ENCODE data around the gene ERVV-1. TPM values are rescaled to one million over a fixed set of nuclear protein-coding genes. Genes with fewer than 3 reads are reported as not detected.

ERVV-1 gene
- total RNA-seq, 3 donors from 2014 or later: not detected

GRCh38 chr19:52990759-52991418 is 22.8 kb upstream of the ERVV-1 start:
- Histone ChIP-seq H3K9me3 (peaks cover 19% of the 10 kb centered on the region), H3K4me1 (ENCODE audit: low read depth) (peaks cover 4% of the 10 kb centered on the region), H3K4me3 (no peak overlapping the region), H3K36me3 (ENCODE audit: low read depth) (no peaks in the 10 kb centered on the region)
- DNase-seq: peak in 1 of 3 donors; percentile 7
- TF ChIP-seq CTCF (IDR thresholded peaks at IDR 0.05): no peak
- ATAC-seq: no peak
- intact Hi-C loops (cut with DNase I, micrococcal nuclease): no loop called here

DNA sequence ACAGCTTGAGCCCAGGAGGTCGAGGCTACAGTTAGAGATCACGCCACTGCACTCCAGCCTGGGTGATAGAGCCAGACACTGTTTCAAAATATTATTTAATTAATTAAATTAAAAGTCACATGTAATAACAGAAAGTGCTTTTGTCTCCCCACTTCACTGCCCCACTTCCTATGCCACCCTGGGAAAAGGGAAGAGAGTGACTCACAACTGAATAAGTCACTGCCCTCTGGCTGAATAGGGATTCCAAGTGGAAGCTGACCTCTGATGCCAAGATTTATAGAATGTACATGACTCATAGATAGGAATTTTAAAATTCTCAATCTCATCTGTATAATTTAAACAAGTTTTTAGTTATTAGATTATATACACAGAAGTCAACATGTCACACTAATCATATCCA is 22.2 kb upstream of the ERVV-1 start:
- H3K4me3 ChIP-seq: no peak overlapping the region
- intact Hi-C loops (cut with DNase I, micrococcal nuclease): no loop called here
- peaks cover 16% of the 10 kb centered on the region for H3K9me3 ChIP-seq
- DNase-seq (no peak), ATAC-seq (no peak)
- no peak for TF ChIP-seq CTCF (IDR thresholded peaks at IDR 0.05)
- peaks cover 4% of the 10 kb centered on the region for H3K4me1 ChIP-seq (ENCODE audit: low read depth)
- H3K36me3 ChIP-seq (ENCODE audit: low read depth): no peaks in the 10 kb centered on the region

DNA sequence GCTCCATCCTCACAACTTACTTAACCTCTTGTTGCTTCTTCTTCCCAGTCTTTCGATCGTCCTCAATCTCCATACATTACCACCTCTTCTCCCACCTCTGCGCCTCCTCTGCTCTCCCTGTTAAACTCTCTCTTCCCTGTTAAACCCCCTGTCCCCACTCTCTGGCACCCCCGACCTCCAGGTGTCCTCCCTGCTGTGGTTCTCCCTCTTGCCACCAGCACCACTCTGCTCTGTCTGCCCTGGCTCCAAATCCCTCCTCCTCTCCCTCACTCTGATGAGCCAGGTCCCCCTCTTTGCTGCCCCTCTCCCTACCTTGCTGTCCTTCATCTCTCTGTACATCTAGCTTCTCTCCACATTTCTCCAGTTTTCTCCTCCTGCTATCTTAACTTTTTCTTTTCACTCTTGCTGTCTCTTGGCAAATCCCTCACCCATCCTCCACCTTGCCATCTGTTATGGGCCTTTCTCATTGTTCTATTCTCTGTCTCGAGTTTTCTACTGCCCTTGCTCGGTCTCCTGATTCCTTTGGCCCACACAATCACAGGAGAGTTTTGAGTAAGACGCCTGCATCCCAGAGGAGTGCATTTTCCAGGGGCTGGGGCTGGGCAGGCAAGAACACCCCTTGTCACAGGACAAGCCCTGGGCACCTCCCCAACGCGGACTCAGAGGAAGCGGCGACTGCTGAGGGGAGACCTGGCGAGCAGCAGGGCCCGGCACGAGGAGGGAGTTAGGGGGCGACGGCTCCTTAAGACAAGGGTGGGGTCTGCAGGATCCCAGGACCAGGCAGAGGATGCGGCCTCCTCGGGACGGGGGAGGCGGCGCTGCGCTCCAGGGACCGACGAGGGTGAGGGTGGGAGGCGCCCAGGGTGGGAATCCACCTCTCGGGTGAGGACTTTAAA is 21.4 kb upstream of the ERVV-1 start:
- no peak for TF ChIP-seq CTCF (IDR thresholded peaks at IDR 0.05)
- Histone ChIP-seq H3K4me3 (peak overlapping the region; percentile 15), H3K9me3 (peaks cover 11% of the 10 kb centered on the region), H3K4me1 (ENCODE audit: low read depth) (peaks cover 4% of the 10 kb centered on the region), H3K36me3 (ENCODE audit: low read depth) (no peaks in the 10 kb centered on the region)
- ATAC-seq: peak; percentile 18
- peak; percentile 34 to 54 (median 54) for DNase-seq
- intact Hi-C loops (cut with DNase I, micrococcal nuclease): no loop called here

DNA sequence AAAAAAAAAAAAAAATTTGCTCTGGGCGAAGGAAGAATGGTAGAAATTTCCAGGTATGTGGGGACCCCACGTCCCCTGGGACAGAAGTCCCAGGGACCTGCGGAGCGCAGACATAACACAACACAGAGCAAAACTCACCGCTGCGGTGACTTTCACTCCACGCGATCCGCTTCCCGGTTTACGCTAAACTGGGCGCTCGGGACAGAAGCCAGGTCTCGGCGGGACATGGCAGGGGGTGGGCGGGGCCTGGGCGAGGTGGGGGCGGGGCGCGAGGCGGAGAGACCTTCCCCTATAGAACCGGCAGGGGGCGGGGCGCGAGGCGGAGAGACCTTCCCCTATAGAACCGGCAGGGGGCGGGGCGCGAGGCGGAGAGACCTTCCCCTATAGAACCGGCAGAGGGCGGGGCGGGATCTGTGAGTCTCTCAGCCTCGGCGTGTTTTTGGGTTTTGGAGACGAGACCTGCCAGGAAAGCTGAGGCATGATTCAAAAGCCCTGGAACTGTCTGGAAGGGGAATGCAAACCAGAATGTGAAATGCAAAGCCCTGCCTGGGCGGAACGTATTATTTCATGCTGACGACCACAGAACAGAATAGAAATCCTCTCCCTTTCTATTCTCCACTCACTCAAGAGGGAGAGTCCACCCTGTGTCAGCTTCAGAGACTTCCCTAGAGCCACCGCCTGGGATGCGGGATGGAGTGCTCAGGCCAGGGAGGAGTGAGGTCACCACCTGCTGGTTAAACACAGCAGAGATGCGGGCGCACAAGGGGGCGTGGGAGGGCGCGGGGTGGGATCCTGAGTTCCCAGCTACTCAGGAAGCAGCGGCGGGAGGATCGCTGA is 20.2 kb upstream of the ERVV-1 start:
- peaks cover 16% of the 10 kb centered on the region for H3K9me3 ChIP-seq
- ATAC-seq (peak; percentile 97), DNase-seq (peak; percentile 83 to 92 (median 90))
- peak overlapping the region; percentile 15 for H3K4me3 ChIP-seq
- peaks cover 4% of the 10 kb centered on the region for H3K4me1 ChIP-seq (ENCODE audit: low read depth)
- H3K36me3 ChIP-seq (ENCODE audit: low read depth): no peaks in the 10 kb centered on the region
- intact Hi-C loops (cut with DNase I, micrococcal nuclease): no loop called here
- TF ChIP-seq CTCF (IDR thresholded peaks at IDR 0.05): no peak

DNA sequence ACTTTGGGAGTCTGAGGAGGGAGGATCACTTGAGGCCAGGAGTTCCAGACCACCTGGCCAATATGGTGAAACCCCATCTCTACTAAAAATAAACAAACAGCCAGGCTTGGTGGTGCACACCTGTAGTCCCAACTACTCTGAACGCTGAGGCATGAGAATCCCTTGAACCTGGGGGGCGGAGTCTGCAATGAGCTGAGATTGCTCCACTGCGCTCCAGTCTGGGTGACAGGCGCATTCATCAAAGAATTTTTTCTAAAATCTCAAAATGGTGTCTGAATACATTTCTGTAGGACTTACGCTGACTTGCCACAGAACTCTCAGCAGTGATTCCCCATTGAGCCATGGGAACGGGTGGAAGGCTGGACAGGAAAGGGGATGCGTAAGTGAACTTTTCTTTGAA is 18.0 kb upstream of the ERVV-1 start:
- DNase-seq (no peak), ATAC-seq (no peak)
- H3K36me3 ChIP-seq (ENCODE audit: low read depth): no peaks in the 10 kb centered on the region
- H3K4me3 ChIP-seq: no peak overlapping the region
- peaks cover 4% of the 10 kb centered on the region for H3K4me1 ChIP-seq (ENCODE audit: low read depth)
- TF ChIP-seq CTCF (IDR thresholded peaks at IDR 0.05): no peak
- intact Hi-C loops (cut with DNase I, micrococcal nuclease): no loop called here
- H3K9me3 ChIP-seq: peaks cover 19% of the 10 kb centered on the region

Data from mucosa of descending colon (tissue), 3 donors.